Tibial nerve (tissue), 3 donors: Measurements from ENCODE around the gene GPR146.

Experiments
- POLR2A ChIP-seq, 2 donors: fragments of 450-650 bp; IDR thresholded peaks; one replicate each; pipeline ENCODE4 v1.6.1; 2017; ENCODE audit warnings: antibody characterized with exemption in 2 of 2, mild to moderate bottlenecking in 2 of 2, moderate library complexity in 2 of 2
- TF ChIP-seq, protein P1 (sequence below), 5 experiments: fragments of 200-600 bp in 3 of 5; fragments of 450-650 bp in 2 of 5; sonication (generic) in 3 of 5; IDR thresholded peaks; one replicate each; pipeline ENCODE4 v1.5.1; 2016 to 2019; ENCODE audit warnings: antibody characterized with exemption in 5 of 5, mild to moderate bottlenecking in 3 of 5, moderate library complexity in 2 of 5

DNA sequence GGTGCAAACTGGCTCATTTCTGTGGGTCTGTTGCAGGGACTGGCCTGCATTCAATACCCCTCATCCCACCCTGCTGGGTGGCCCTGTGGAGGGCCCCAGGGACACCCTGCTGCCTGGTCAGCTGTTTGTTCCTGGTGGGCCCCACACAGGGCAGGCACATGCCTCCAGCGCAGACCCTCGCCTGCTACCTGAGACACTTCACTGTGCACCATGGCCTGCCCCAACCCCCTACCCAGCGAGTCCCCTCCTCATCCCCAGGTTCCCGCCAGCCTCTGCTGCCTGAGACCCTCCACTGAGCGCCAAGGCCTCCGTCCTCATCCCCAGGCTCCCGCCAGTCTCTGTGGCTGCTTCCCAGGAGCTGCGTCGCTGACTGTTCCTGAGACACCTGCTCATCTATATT lies 16.8 kb downstream of the GPR146 start:
- TF ChIP-seq, protein P1, sequence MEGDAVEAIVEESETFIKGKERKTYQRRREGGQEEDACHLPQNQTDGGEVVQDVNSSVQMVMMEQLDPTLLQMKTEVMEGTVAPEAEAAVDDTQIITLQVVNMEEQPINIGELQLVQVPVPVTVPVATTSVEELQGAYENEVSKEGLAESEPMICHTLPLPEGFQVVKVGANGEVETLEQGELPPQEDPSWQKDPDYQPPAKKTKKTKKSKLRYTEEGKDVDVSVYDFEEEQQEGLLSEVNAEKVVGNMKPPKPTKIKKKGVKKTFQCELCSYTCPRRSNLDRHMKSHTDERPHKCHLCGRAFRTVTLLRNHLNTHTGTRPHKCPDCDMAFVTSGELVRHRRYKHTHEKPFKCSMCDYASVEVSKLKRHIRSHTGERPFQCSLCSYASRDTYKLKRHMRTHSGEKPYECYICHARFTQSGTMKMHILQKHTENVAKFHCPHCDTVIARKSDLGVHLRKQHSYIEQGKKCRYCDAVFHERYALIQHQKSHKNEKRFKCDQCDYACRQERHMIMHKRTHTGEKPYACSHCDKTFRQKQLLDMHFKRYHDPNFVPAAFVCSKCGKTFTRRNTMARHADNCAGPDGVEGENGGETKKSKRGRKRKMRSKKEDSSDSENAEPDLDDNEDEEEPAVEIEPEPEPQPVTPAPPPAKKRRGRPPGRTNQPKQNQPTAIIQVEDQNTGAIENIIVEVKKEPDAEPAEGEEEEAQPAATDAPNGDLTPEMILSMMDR (IDR thresholded peaks at IDR 0.05) = no peak
- TF ChIP-seq POLR2A (IDR thresholded peaks at IDR 0.05) = no peak
